Activated CD4-positive, alpha-beta T cell treated with anti-CD3 and anti-CD28 coated beads, Interleukin-2, amount 10 ng/mL, durations not matched to agents 24 days and 14 days (primary cell): ENCODE measurements around the gene KIF18B. TPM values are rescaled to one million over a fixed set of nuclear protein-coding genes. Genes with fewer than 3 reads are reported as not detected.

Experiments used
- DNase-seq: peaks from one replicate; pipeline ENCODE4 v3.0.0; 2022
- H3K27ac Mint-ChIP-seq: one replicate; pipeline ENCODE4 v1.8.0; 2022; ENCODE audit warnings: mild to moderate bottlenecking, mixed read lengths
- H3K27me3 Mint-ChIP-seq: one replicate; pipeline ENCODE4 v1.8.0; 2022; ENCODE audit warnings: mixed read lengths
- H3K36me3 Mint-ChIP-seq: one replicate; pipeline ENCODE4 v1.8.0; 2022; ENCODE audit warnings: low read depth, mild to moderate bottlenecking, mixed read lengths
- H3K4me1 Mint-ChIP-seq: one replicate; pipeline ENCODE4 v1.8.0; 2021; ENCODE audit warnings: mixed read lengths
- H3K4me3 Mint-ChIP-seq: one replicate; pipeline ENCODE4 v1.8.0; 2022; ENCODE audit warnings: mild to moderate bottlenecking, moderate library complexity, mixed read lengths
- H3K9me3 Mint-ChIP-seq: one replicate; pipeline ENCODE4 v1.8.0; 2021; ENCODE audit warnings: mixed read lengths
- intact Hi-C: fragments of 100-400 bp; cut with micrococcal nuclease; formaldehyde crosslinking; loops from one replicate; pipeline ENCODE4 v1.15.1; 2023
- total RNA-seq: library from RNA; stranded (reverse); gene quantifications from 2 replicates; pipeline ENCODE4 v1.2.3, GENCODE V29; 2022

Gene KIF18B
- total RNA-seq, 1 donor from 2014 or later = 42.1 TPM

DNA sequence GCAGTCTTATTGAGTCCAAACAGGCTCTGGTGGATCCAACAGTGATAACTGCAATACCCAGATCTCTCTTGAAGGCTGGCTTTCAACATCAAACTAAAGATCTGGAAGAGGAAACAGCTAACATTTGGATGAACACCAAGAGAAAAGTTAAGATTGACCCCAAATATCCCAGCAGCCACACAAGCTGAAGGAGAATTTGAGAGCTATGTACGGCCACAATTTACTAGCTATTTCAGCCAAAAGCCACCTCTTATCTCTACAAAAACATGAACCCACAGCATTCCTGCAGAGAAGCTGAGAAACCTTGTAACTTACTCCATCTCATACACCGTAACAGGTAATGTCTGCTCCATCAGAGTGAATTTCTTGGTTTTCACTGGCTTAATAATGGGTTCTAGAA is 62.6 kb downstream of the KIF18B start:
- Mint-ChIP-seq H3K4me3 (no peak overlapping the region), H3K36me3 (peaks cover 46% of the 10 kb centered on the region), H3K27me3 (no peaks in the 10 kb centered on the region), H3K4me1 (no peaks in the 10 kb centered on the region), H3K9me3 (no peaks in the 10 kb centered on the region), H3K27ac (no peak overlapping the region)
- DNase-seq = no peak
- intact Hi-C loops = no loop called here

DNA sequence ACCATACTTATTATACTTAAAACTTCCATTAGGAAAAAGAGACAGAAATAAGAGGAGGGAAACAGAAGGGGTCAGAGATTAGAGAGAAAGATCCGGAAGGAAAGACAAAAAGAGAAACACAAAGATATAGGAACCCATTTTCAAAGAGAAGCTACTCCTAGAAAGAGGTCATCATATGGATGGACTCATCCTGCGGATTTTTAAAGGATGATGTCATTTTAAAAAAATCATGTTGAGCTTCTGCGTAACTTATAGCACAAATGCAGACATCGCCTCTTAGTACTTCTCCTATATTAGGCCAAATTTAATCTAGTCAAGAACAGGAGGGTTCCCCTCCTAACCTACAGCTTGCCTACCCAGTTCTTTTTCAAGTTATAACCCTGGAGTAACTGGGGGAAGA is 66.4 kb downstream of the KIF18B start:
- Mint-ChIP-seq H3K9me3 (no peaks in the 10 kb centered on the region), H3K4me1 (peaks cover 2% of the 10 kb centered on the region), H3K4me3 (no peak overlapping the region), H3K27ac (no peak overlapping the region), H3K36me3 (peaks cover 58% of the 10 kb centered on the region), H3K27me3 (no peaks in the 10 kb centered on the region)
- intact Hi-C loops = no loop called here
- no peak for DNase-seq

DNA sequence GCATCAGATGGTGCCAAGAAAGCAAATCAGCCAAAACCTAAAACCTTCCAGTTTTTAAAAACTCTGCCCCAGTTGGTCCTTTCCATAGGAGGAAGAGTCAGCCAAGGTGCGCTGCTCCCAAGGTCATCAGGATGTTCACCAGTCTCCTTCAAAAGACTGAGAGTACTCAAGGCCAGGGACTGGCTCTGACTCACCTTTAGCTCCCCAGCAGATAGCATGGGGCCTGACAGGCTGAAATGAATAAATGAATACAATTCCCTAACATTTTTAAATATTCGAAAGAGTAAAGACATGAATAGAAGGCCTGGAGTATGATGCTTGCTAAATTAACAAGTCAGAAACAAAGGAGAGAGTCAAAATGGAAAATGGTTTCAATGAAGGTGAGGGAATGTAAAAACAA is 67.5 kb downstream of the KIF18B start:
- intact Hi-C loops = no loop called here
- Mint-ChIP-seq H3K27ac (no peak overlapping the region), H3K27me3 (no peaks in the 10 kb centered on the region), H3K36me3 (peaks cover 57% of the 10 kb centered on the region), H3K9me3 (no peaks in the 10 kb centered on the region), H3K4me1 (peaks cover 2% of the 10 kb centered on the region), H3K4me3 (no peak overlapping the region)
- no peak for DNase-seq

DNA sequence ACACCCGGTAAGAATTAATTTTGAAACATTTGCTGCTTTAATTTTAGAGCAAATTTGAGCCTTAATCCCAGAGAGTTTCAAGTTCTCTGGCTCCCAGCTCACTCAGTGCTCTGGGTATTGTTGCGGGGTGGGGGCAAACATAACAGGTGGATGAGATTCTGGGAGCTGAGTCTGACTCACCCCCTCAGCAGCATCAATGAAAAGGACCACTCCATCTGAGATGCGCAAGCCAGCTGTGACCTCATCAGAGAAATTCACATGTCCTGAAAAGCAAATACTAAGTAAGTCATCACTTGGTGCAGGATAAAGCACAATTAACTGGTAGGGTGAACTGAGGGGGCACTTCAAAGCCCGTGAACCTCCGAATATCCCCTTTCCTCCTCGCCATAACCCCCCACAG is 68.2 kb downstream of the KIF18B start:
- no peaks in the 10 kb centered on the region for H3K27me3 Mint-ChIP-seq
- intact Hi-C loops = no loop called here
- H3K4me1 Mint-ChIP-seq = peaks cover 2% of the 10 kb centered on the region
- no peak overlapping the region for H3K27ac Mint-ChIP-seq
- DNase-seq = no peak
- peaks cover 51% of the 10 kb centered on the region for H3K36me3 Mint-ChIP-seq
- no peak overlapping the region for H3K4me3 Mint-ChIP-seq
- no peaks in the 10 kb centered on the region for H3K9me3 Mint-ChIP-seq

DNA sequence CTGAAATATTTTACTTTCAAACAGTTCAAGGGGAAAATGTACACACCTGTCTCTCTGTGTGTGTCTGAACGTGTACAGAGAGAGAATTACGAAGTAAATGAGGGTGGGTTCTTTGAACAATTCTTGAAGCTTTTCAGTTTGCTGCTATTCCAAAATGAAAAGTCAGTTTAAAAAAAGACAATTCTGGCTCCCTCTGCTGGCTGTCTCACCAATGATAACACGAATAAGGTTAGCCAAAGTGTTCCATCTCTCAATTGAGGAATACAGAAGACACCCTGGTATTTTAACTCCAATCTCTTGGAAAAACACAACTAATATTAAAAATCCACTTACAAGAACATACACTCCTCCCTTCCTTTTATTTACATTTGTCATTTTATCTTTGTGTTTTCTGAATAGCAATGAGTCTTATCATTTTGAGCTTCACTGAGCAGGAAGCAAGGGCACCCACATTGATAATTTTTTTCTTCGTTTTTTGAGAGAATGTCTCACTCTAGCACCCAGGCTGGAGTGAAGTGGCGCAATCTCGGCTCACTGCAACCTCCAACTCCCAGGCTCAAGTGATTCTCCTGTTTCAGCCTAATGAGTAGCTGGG is 68.8 kb downstream of the KIF18B start:
- peaks cover 2% of the 10 kb centered on the region for H3K4me1 Mint-ChIP-seq
- no peak overlapping the region for H3K27ac Mint-ChIP-seq
- no peaks in the 10 kb centered on the region for H3K27me3 Mint-ChIP-seq
- peaks cover 54% of the 10 kb centered on the region for H3K36me3 Mint-ChIP-seq
- DNase-seq = peak; percentile 76
- no peak overlapping the region for H3K4me3 Mint-ChIP-seq
- H3K9me3 Mint-ChIP-seq = no peaks in the 10 kb centered on the region
- intact Hi-C loops = no loop called here

DNA sequence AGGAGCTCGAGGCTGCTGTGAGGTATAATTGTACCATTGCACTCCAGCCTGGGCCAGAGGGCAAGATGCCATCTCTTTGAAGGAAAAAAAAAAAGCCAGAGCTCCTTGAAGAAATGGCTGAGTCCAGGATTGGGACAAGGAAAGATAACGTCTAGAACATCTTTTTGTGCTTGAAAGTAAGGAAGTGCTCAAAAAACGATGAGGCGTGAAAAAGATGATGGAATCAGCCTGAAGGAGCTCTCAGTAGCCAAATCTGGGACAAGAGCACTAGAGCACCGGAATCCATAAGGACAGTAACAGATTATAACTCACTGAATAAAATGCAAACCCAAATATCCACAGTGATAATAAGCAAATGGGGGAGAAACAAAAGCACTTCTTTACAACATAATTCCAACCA is 70.5 kb downstream of the KIF18B start:
- Mint-ChIP-seq H3K27ac (no peak overlapping the region), H3K4me3 (no peak overlapping the region), H3K36me3 (peaks cover 49% of the 10 kb centered on the region), H3K9me3 (no peaks in the 10 kb centered on the region), H3K27me3 (no peaks in the 10 kb centered on the region), H3K4me1 (peaks cover 2% of the 10 kb centered on the region)
- no peak for DNase-seq
- intact Hi-C loops = no loop called here

DNA sequence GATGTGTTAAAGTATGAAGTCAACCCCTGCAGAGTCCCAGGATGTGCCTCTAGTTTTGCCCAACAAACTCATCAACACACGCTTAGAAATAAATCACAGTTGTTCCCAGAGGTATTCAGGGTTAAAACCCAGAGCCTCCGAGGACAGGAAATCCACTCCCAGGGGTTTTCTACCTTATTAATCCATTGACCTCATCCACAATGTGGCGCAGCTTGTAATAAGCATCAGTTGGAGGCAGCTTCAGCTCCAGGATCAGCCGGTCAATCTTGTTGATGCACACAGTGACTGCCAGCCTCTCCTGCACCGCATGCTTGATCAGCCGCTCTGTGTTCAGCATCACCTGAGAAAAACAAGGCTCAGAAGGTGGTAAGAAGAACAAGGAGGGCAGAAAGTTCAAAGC is 71.8 kb downstream of the KIF18B start:
- intact Hi-C loops = no loop called here
- DNase-seq = no peak
- no peak overlapping the region for H3K27ac Mint-ChIP-seq
- no peak overlapping the region for H3K4me3 Mint-ChIP-seq
- H3K4me1 Mint-ChIP-seq = peaks cover 2% of the 10 kb centered on the region
- H3K9me3 Mint-ChIP-seq = no peaks in the 10 kb centered on the region
- no peaks in the 10 kb centered on the region for H3K27me3 Mint-ChIP-seq
- H3K36me3 Mint-ChIP-seq = peaks cover 52% of the 10 kb centered on the region

Other genes with a start within 250 kb of the KIF18B start
- 25.2 and 25.7 TPM in 2 replicates for gene DBF4B, start 239.1 kb downstream of the KIF18B start, total RNA-seq
- gene ADAM11, start 188.8 kb downstream of the KIF18B start, total RNA-seq = 0.12 TPM in 2 replicates
- 6.1 and 7.5 TPM in 2 replicates for gene GJC1, start 117.5 kb downstream of the KIF18B start, total RNA-seq
- gene HIGD1B, start 99.9 kb downstream of the KIF18B start, total RNA-seq = not detected in 2 replicates
- 244 and 262 TPM in 2 replicates for gene EFTUD2, start 48.3 kb downstream of the KIF18B start, total RNA-seq
- gene GFAP, start 32.3 kb downstream of the KIF18B start, total RNA-seq = not detected in 2 replicates
- 0.21 and 0.42 TPM in 2 replicates for gene C1QL1, start 20.5 kb upstream of the KIF18B start, total RNA-seq
- 24.6 and 25.4 TPM in 2 replicates for gene DCAKD, start 103.9 kb upstream of the KIF18B start, total RNA-seq
- gene NMT1, start 113.5 kb upstream of the KIF18B start, total RNA-seq = 176 and 182 TPM in 2 replicates
- gene PLCD3, start 184.7 kb upstream of the KIF18B start, total RNA-seq = 4.9 and 5.8 TPM in 2 replicates
- gene ACBD4, start 187.9 kb upstream of the KIF18B start, total RNA-seq = 13.5 and 14.7 TPM in 2 replicates
- 47.3 and 48.0 TPM in 2 replicates for gene HEXIM1, start 200.7 kb upstream of the KIF18B start, total RNA-seq
- gene HEXIM2, start 214.1 kb upstream of the KIF18B start, total RNA-seq = 6.7 and 7.0 TPM in 2 replicates